ENCODE data around the gene DLG5. TPM values are rescaled to one million over a fixed set of nuclear protein-coding genes. Genes with fewer than 3 reads are reported as not detected.

The DLG5 gene
- total RNA-seq, 1 donor, result 39.7 TPM

GRCh38 chr10:77879065-77879464, 47.5 kb downstream of the DLG5 start:
- H3K4me3 ChIP-seq (ENCODE audit: low read depth, low read length), result no peak overlapping the region
- DNase-seq (ENCODE audit: low read depth), result no peak
- TF ChIP-seq CTCF (IDR thresholded peaks at IDR 0.05; ENCODE audit: insufficient read depth, low read depth, low read length), result no peak

GRCh38 chr10:77877441-77878344, 48.9 kb downstream of the DLG5 start:
- no peak overlapping the region for H3K4me3 ChIP-seq (ENCODE audit: low read depth, low read length)
- no peak for TF ChIP-seq CTCF (IDR thresholded peaks at IDR 0.05; ENCODE audit: insufficient read depth, low read depth, low read length)
- DNase-seq (ENCODE audit: low read depth), result peak; percentile 79

- DNase-seq (ENCODE audit: low read depth), result no peak
- H3K4me3 ChIP-seq (ENCODE audit: low read depth, low read length), result no peak overlapping the region
- TF ChIP-seq CTCF (IDR thresholded peaks at IDR 0.05; ENCODE audit: insufficient read depth, low read depth, low read length), result no peak
These were observed 50.8 kb downstream of the DLG5 start for GRCh38 chr10:77875730-77876129.

GRCh38 chr10:77874872-77875271, 51.7 kb downstream of the DLG5 start:
- DNase-seq (ENCODE audit: low read depth), result no peak
- no peak for TF ChIP-seq CTCF (IDR thresholded peaks at IDR 0.05; ENCODE audit: insufficient read depth, low read depth, low read length)

GRCh38 chr10:77873536-77874380, 52.8 kb downstream of the DLG5 start:
- DNase-seq (ENCODE audit: low read depth), result peak; percentile 17
- TF ChIP-seq CTCF (IDR thresholded peaks at IDR 0.05; ENCODE audit: insufficient read depth, low read depth, low read length), result no peak

More at GRCh38 chr10:77874872-77875271, 51.7 kb downstream of the DLG5 start:
- H3K4me3 ChIP-seq (ENCODE audit: low read depth, low read length), result no peak overlapping the region

GRCh38 chr10:77872947-77873535, 53.5 kb downstream of the DLG5 start:
- DNase-seq (ENCODE audit: low read depth), result no peak
- no peak overlapping the region for H3K4me3 ChIP-seq (ENCODE audit: low read depth, low read length)
- no peak for TF ChIP-seq CTCF (IDR thresholded peaks at IDR 0.05; ENCODE audit: insufficient read depth, low read depth, low read length)

More at GRCh38 chr10:77873536-77874380, 52.8 kb downstream of the DLG5 start:
- H3K4me3 ChIP-seq (ENCODE audit: low read depth, low read length), result no peak overlapping the region

Measured in fibroblast of villous mesenchyme (primary cell).